Non-pigmented ciliary epithelial cell (primary cell): ENCODE results near the gene ONECUT3.

Source experiments
- DNase-seq: peaks from one replicate; pipeline ENCODE4 v3.0.0-alpha.2; 2010; ENCODE audit warnings: low read depth

The ONECUT3 gene

DNA sequence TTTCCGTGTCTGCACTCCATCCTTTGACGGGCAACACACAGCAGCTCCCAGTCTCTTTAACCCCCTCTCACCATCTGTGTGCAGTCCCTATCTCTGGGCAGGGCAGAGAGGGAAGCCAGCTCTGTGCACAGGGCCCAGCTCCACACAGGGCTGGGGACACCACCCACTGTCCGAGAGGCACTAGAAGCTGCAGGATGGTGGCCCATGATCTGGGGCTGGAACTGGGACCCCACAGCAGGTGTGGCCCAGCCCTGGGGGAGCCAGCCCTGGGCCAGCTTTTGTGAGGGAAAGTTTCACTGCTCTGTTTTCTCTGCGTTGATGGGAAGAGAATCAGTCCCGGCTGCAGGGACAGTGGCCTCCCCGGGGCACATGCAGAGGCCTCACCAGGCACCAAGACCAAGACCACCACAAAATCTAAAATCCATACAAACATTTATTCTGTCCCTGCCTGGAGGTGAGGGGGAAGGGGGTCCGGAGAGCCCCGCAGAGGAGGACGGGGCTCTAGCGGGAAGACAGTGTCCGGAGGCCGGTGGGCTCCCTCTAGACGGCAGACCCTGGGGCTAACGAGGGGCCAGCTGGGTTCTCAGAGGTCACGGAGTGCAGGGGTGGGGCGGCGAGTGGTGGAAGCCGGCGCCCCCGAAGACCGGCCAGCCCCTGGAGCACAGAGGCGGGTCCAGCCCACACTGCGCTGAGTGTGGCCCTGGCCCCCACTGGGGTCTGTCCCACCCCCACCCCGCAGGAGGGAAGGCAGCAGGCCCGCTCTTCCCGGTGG lies 61.7 kb downstream of the ONECUT3 start:
- no peak for DNase-seq

GRCh38 chr19:1815605-1816529 lies 62.6 kb downstream of the ONECUT3 start:
- no peak for DNase-seq

DNA sequence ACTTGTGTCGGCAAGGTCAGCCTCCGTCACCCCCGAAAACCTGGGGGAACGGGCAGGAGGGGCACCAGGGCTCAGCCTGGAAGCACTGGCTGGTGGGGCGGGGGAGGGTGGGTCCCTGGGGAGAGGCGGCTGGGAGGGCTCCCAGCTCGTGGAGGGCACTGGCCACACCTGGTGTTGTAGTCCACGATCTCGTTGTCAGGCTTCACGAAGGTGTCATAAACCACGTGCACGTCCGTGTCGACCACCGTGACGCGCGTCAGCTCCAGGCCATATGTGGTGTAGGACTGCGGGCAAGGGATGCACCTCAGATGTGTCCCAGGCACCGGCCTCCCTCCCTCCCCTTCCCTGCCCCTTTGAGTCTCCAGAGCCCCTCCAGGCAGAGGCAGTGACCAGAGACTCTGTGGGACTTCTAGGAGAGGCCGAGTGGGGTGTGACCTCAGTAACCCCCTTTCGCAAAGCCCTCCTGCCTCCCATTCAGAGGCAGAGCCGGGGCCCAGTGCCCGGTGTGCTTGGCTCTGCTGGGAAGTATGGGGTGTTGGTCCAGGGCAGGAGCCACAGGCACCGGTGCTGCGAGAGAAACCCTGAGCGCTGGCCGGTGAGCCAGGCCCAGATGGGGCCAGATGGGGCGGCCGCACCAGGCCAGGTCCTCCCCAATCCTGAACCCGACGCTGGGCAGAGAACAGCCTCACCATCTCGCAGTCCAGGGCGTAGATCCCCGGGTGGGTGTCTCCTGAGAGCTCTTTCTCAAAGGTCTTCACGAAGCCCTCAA lies 63.4 kb downstream of the ONECUT3 start:
- DNase-seq = no peak

DNA sequence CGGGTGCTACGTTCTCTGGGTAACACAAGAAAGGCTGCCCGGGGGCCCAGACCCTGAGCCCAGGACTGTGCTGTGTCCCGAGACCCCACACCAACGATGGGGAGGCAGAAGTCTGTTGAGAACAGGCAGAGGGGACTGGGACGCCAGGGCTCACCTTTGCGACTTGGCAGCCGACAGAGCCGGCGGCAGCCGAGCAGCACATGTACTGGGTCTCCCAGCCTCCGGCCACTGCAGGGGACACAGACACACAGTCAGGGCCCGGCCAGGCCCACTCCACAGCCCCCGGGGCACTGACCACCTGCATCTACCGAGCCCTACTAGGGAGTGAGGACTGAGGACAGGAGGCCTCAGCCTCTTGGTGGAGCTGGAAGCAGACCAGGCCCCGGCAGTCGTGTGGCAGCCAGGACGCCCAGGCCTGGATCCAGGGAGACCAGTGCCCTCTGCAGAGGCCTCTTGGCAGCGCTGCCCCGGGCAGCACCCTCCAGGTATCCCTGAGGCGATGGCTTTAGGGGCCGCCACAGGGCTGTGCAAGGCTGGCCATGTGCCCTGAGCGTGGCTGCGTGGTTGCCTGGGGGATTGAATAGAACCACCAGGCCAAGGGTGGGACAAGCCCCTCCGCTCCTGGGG lies 64.4 kb downstream of the ONECUT3 start:
- no peak for DNase-seq

- DNase-seq = no peak
These were observed 65.4 kb downstream of the ONECUT3 start for GRCh38 chr19:1818549-1819195.

GRCh38 chr19:1819341-1820255 lies 66.3 kb downstream of the ONECUT3 start:
- DNase-seq = no peak

DNA sequence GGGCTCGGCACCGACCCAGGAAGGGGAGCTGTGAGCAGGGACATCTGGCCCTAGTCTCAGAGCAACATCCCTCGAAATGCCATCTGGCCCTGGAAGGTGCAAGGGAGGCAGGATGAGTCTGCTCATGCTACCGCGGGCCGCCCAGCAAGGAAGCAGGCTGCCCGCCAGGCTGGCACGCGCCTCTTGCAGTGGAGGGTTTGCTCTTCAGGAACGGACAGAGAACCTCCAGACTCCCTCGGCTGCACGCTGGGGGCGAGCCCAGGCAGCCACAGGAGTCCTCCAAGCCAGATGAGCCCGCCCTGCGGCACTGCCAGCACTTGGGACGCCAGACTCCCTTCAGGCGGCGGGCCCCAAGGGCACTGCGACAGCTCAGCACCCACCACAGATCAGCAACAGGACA lies 68.9 kb downstream of the ONECUT3 start:
- no peak for DNase-seq

GRCh38 chr19:1823020-1823419 lies 69.7 kb downstream of the ONECUT3 start:
- DNase-seq = no peak

DNA sequence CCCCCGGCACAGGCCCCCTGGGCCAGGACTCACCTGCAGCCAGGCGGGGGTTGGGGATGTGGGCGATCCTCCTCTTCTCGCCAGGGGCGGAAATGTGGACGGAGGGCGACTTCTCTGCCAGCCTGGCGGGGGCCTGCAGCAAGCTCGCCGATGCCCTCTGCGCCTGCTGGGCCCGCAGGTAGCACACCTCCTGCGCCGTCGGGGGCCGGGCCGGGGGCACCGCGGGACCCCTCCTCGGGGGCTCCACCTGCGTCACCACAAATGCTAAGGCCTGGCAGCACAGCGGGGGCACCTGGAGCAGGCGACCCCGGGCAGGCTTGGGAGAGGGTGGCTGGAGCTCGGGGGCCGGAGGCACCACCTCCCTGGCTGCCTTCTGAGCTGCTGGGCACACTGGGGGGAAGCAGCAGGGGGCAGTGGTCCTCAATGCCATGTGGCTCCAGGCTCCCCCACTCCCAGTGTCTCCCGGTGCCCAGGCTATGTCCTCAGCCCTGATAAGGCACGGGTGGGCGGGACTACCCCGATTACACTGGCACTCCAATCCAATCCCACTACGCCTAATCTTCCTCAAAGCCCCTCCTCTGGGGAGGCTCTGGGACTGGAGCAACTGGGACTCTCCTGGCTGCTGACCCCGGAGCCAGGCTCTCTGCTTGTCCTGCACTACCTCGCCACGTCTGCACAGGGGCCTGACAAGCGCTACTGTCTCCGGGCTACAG lies 70.4 kb downstream of the ONECUT3 start:
- DNase-seq = no peak

DNA sequence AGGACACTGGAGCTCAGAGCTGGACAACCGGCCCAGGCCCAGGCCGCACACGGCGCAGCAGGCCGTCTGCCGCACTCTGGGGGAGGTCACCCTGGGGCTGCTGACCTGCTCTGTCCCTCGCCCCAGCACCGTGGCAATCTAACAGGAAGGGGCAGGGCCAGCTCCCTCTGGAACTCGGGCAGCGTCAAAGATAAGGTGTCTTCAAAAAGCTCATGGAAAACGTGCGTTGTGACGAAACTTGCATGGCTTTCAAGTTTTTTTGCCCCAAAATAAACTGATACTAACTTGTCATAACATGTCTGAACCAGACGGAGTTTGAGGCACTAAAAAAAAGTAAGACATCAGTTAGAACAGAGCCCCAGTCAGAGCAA lies 70.9 kb downstream of the ONECUT3 start:
- DNase-seq = no peak

- no peak for DNase-seq
These were observed 72.7 kb downstream of the ONECUT3 start for GRCh38 chr19:1825909-1826556.

- no peak for DNase-seq
These were observed 73.5 kb downstream of the ONECUT3 start for GRCh38 chr19:1826557-1827521.

GRCh38 chr19:1827566-1828278 lies 74.4 kb downstream of the ONECUT3 start:
- DNase-seq = no peak

DNA sequence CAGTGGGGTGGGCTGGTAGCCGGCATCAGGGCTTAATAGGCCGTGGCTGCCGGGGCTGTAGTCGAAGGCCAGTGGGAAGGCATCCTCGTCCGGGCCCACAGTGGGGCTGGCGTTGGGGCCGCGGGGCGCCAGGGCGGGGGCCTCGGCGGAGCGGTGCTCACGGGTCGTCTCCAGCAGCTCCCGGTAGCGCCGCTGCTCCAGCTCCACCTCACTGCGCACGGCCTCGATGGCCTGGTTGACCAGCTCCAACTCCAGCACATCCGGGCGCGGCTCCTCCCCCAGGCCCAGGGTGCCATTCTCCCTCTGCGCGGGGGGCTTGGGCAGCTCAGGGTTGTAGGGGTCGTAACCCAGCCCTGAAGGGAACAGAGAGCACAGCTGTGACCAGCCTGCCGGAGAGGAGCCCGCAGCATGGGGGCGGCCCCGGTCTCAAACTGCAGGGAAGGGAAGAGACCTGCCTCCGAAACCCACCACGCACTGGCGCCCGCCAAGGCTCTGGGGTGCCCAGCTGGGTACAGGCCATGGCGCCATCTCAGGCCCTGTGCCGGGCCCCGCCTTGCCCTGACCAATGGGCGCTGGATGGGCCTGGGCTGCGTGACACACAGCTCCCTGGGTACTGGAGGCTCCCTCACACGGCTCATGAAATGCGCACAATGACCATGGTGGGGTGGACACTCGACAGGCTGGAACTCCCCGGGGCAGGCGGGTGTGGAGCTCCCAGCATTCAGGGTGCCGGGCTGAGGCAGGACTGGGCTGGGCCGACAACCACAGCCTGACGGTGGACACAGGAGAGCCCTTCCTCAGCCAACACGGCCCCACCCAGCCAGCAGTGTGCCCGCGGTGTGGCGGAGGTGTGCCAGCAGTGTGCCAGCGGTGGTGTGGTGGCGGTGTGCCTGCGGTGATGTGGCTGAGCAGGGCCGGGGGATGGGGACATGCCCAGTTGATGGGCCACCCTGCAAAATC lies 75.3 kb downstream of the ONECUT3 start:
- DNase-seq = no peak

- no peak for DNase-seq
These were observed 76.7 kb downstream of the ONECUT3 start for GRCh38 chr19:1829958-1830357.

GRCh38 chr19:1830568-1830967 lies 77.3 kb downstream of the ONECUT3 start:
- no peak for DNase-seq
